Endothelial cell of umbilical vein (primary cell): ENCODE results near the gene HIP1. TPM values are rescaled to one million over a fixed set of nuclear protein-coding genes. Genes with fewer than 3 reads are reported as not detected.

Source experiments
- BruUV-seq: library from RNA; stranded (reverse); fragments of 400-500 nt; replicated peaks from 2 replicates; lab custom pipeline; 2021; lab: Mats Ljungman, UMichigan
- CTCF ChIA-PET: fragments of 300-600, 350-600 bp; sonication (Branson Sonifier 250); formaldehyde crosslinking; loops from one replicate; lab custom pipeline; 2021; ENCODE audit warnings: antibody characterized with exemption, inconsistent platforms; lab: Charles Lee
- POLR2A ChIA-PET: fragments of 300-600, 350-600 bp; sonication (Branson Sonifier 250); formaldehyde crosslinking; loops from one replicate; lab custom pipeline; 2021; ENCODE audit warnings: antibody characterized with exemption, inconsistent platforms; lab: Charles Lee
- DNase-seq: peaks from one replicate; pipeline ENCODE4 v3.0.0-alpha.2; 2011; ENCODE audit warnings: low read depth, low spot score
- FAIRE-seq: peaks from 2 replicates; lab custom pipeline; 2011; peaks lifted over from hg19 to GRCh38; lab: Jason Lieb, UNC
- H2AFZ ChIP-seq: 2 replicates; pipeline ENCODE4 v1.6.0; 2012; ENCODE audit warnings: low read depth, low read length, control low read depth, inconsistent platforms
- H3K27ac ChIP-seq: 2 replicates; pipeline ENCODE4 v1.5.1; 2011; ENCODE audit warnings: low read depth, mild to moderate bottlenecking, control low read depth, low read length, moderate library complexity; ENCODE audit not compliant: insufficient read depth
- H3K27me3 ChIP-seq, 2 experiments: 2 replicates each; pipeline versions ENCODE4 v1.6.0 to v1.6.1; 2011; ENCODE audit warnings: low read length in 2 of 2, mixed read lengths in 1 of 2; ENCODE audit not compliant: control insufficient read depth in 2 of 2, insufficient read depth in 2 of 2
- H3K36me3 ChIP-seq, 2 experiments: 2 replicates in 1 of 2; 3 replicates in 1 of 2; pipeline ENCODE4 v1.5.1; 2011; ENCODE audit warnings: low read length in 2 of 2, mild to moderate bottlenecking in 1 of 2, moderate library complexity in 1 of 2; ENCODE audit not compliant: control insufficient read depth in 2 of 2, insufficient read depth in 2 of 2; ENCODE audit errors: extremely low read depth in 1 of 2
- H3K4me1 ChIP-seq: 3 replicates; pipeline ENCODE4 v1.5.1; 2011; ENCODE audit warnings: mild to moderate bottlenecking, low read length; ENCODE audit not compliant: control insufficient read depth, insufficient read depth; ENCODE audit errors: extremely low read depth
- H3K4me2 ChIP-seq: 2 replicates; pipeline ENCODE4 v1.6.1; 2011; ENCODE audit warnings: low read length, control low read depth, mixed read lengths; ENCODE audit not compliant: insufficient read depth
- H3K4me3 ChIP-seq, 3 experiments: fragments of 200-600 bp in 1 of 3; sonication (generic), shearing (Covaris generic) in 1 of 3; replicated peaks in 1 of 3; 2 replicates each; pipeline ENCODE4 v1.5.1; 2011 to 2016; ENCODE audit warnings: control low read depth in 3 of 3, low read length in 3 of 3, mild to moderate bottlenecking in 2 of 3, inconsistent platforms in 1 of 3, low read depth in 1 of 3, moderate library complexity in 1 of 3; ENCODE audit not compliant: insufficient read depth in 1 of 3
- H3K79me2 ChIP-seq: 2 replicates; pipeline ENCODE4 v1.6.0; 2012; ENCODE audit warnings: low read length, inconsistent platforms; ENCODE audit not compliant: control insufficient read depth, insufficient read depth
- H3K9ac ChIP-seq: replicated peaks from 2 replicates; pipeline ENCODE3; 2011; ENCODE audit warnings: low read length, control low read depth; ENCODE audit not compliant: insufficient read depth; ENCODE audit errors: extremely low read depth
- H3K9me1 ChIP-seq: replicated peaks from 3 replicates; pipeline ENCODE4 v1.6.0; 2011; ENCODE audit warnings: mild to moderate bottlenecking, low read length; ENCODE audit not compliant: control insufficient read depth, insufficient read depth; ENCODE audit errors: extremely low read depth
- H3K9me3 ChIP-seq: replicated peaks from 2 replicates; pipeline ENCODE4 v1.5.1; 2012; ENCODE audit warnings: low read length, inconsistent platforms; ENCODE audit not compliant: control insufficient read depth, insufficient read depth
- H4K20me1 ChIP-seq: replicated peaks from 2 replicates; pipeline ENCODE3; 2011; ENCODE audit warnings: mild to moderate bottlenecking, low read length; ENCODE audit not compliant: control insufficient read depth, insufficient read depth; ENCODE audit errors: extremely low read depth
- CTCF ChIP-seq, 2 donors: IDR thresholded peaks; 1 replicate in 1 of 2; 2 replicates in 1 of 2; pipeline ENCODE4 v1.5.1; 2011; ENCODE audit warnings: low read length in 2 of 2, mild to moderate bottlenecking in 2 of 2, moderate library complexity in 2 of 2, control low read depth in 1 of 2, inconsistent platforms in 1 of 2, low read depth in 1 of 2; ENCODE audit not compliant: insufficient read depth in 1 of 2; ENCODE audit errors: extremely low read depth in 1 of 2
- EZH2 ChIP-seq: IDR thresholded peaks from 2 replicates; pipeline ENCODE4 v1.6.1; 2012; ENCODE audit warnings: borderline replicate concordance, low read depth, mild to moderate bottlenecking, moderate library complexity, low read length, inconsistent platforms; ENCODE audit not compliant: severe bottlenecking
- FOS ChIP-seq: IDR thresholded peaks from 2 replicates; pipeline ENCODE4 v1.6.1; 2011; ENCODE audit warnings: mild to moderate bottlenecking, low read length, moderate library complexity, borderline replicate concordance; ENCODE audit not compliant: insufficient read depth
- GATA2 ChIP-seq: IDR thresholded peaks from 2 replicates; pipeline ENCODE4 v1.7.0; 2011; ENCODE audit warnings: low read depth, mild to moderate bottlenecking, moderate library complexity, mixed read lengths, low read length; ENCODE audit not compliant: insufficient read length, insufficient read depth
- JUN ChIP-seq: IDR thresholded peaks from 2 replicates; pipeline ENCODE4 v1.6.1; 2011; ENCODE audit warnings: borderline replicate concordance, low read depth; ENCODE audit not compliant: insufficient read length, insufficient read depth
- MAX ChIP-seq: IDR thresholded peaks from 2 replicates; pipeline ENCODE4 v1.6.1; 2011; ENCODE audit not compliant: insufficient read depth, insufficient read length
- MYC ChIP-seq: IDR thresholded peaks from one replicate; pipeline ENCODE4 v1.6.1; 2011; ENCODE audit warnings: mild to moderate bottlenecking, low read depth, low read length
- POLR2A ChIP-seq: IDR thresholded peaks from 2 replicates; pipeline ENCODE4 v1.6.1; 2012; ENCODE audit warnings: low read depth, mild to moderate bottlenecking, control low read depth, low read length
- POLR2AphosphoS5 ChIP-seq: IDR thresholded peaks from 2 replicates; pipeline ENCODE4 v1.6.1; 2012; ENCODE audit warnings: low read depth, mild to moderate bottlenecking, control low read depth, low read length, moderate library complexity; ENCODE audit not compliant: insufficient read depth
- dilution Hi-C: fragments of 300-500 bp; cut with MboI; formaldehyde crosslinking; loops from one replicate; pipeline ENCODE4 v1.15.0; 2019; ENCODE audit warnings: low sequenced_read_pairs; ENCODE audit not compliant: extremely low pct_ligation_motif_present
- intact Hi-C: fragments of 100-400 bp; cut with micrococcal nuclease; formaldehyde crosslinking; loops from one replicate; pipeline ENCODE4 v1.10.0; 2022
- polyA plus RNA-seq, 4 experiments: library from polyadenylated mRNA; depleted of rRNA in 3 of 4; stranded (reverse) in 3 of 4; unstranded in 1 of 4; fragments of >200 nt; gene quantifications; 2 replicates each; pipeline versions ENCODE4 v1.2.1 to v1.2.3, GENCODE V29; 2011 to 2012; ENCODE audit warnings: missing spikeins in 1 of 4
- total RNA-seq: library from RNA; stranded (reverse); gene quantifications from 2 replicates; pipeline ENCODE4 v1.2.3, GENCODE V29; 2021

Gene HIP1
- total and polyA plus RNA-seq, 2 donors (not counting 3 experiments of a cell fraction or from before 2014, with no cell fraction given) = 23.7 to 47.6 TPM

DNA sequence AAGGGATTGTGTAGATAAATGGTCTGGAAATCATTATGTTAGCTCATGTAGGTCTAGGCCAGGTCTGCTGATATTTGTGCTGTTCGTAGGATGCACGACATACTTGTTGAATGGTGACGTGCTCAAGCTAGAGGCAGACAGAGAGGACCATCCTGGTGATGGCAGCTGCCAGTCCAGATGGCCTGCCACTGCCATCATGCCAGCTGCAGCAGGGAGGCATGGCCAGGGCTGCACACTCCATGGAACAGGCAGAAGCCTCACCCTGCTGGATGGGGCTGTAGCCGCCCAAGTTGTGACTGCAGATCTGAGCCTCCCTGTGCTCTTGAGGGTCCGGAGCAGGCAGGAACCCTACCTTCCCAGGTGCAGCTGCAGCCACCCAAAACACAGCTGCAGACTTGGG, 166.3 kb downstream of the HIP1 start:
- dilution Hi-C loops = no loop called here
- POLR2A ChIA-PET = no interaction called here
- BruUV-seq = no TSS peak
- no peak overlapping the region for H3K9ac ChIP-seq
- no peak overlapping the region for H3K27ac ChIP-seq
- CTCF ChIA-PET = no interaction called here
- no peak overlapping the region for H3K4me2 ChIP-seq
- no peak overlapping the region for H3K4me3 ChIP-seq
- DNase-seq (no peak), FAIRE-seq (no peak)
- H3K4me1 ChIP-seq = no peaks in the 10 kb centered on the region
- no peaks in the 10 kb centered on the region for H3K79me2 ChIP-seq
- H4K20me1 ChIP-seq = no peaks in the 10 kb centered on the region
- intact Hi-C loops = no loop called here
- no peaks in the 10 kb centered on the region for H3K9me3 ChIP-seq
- no peak overlapping the region for H2AFZ ChIP-seq
- peaks cover 2 to 25% of the 10 kb centered on the region in 2 experiments for H3K36me3 ChIP-seq
- TF ChIP-seq FOS = no peak
- no peak for TF ChIP-seq POLR2A
- no peak for TF ChIP-seq GATA2
- no peak for TF ChIP-seq EZH2
- no peak for TF ChIP-seq JUN
- no peak for TF ChIP-seq CTCF (IDR thresholded peaks at IDR 0.05; ENCODE audit: extremely low read depth in 1 of 2, insufficient read depth in 1 of 2, low read depth in 1 of 2, low read length in 2 of 2)
- TF ChIP-seq POLR2AphosphoS5 = no peak
- no peak for TF ChIP-seq MYC
- TF ChIP-seq MAX = no peak
- no peaks in the 10 kb centered on the region for H3K27me3 ChIP-seq
- H3K9me1 ChIP-seq = no peaks in the 10 kb centered on the region
